Nephron (organoid): Measurements from ENCODE around the gene NEGR1.

Experiments used
- H3K27ac Mint-ChIP-seq, 3 experiments: 2 replicates each; pipeline ENCODE4 v1.8.0; 2020; ENCODE audit warnings: mixed read lengths in 3 of 3, mild to moderate bottlenecking in 2 of 3, moderate library complexity in 1 of 3
- H3K27me3 Mint-ChIP-seq: 2 replicates; pipeline ENCODE4 v1.8.0; 2021; ENCODE audit warnings: low read depth, mild to moderate bottlenecking, moderate library complexity, mixed read lengths
- H3K36me3 Mint-ChIP-seq: 2 replicates; pipeline ENCODE4 v1.8.0; 2020; ENCODE audit warnings: low read depth, mixed read lengths
- H3K4me1 Mint-ChIP-seq: 2 replicates; pipeline ENCODE4 v1.8.0; 2020; ENCODE audit warnings: mixed read lengths
- H3K4me3 Mint-ChIP-seq, 3 experiments: 2 replicates each; pipeline ENCODE4 v1.8.0; 2020; ENCODE audit warnings: mild to moderate bottlenecking in 3 of 3, mixed read lengths in 3 of 3, moderate library complexity in 2 of 3
- H3K9me3 Mint-ChIP-seq: 2 replicates; pipeline ENCODE4 v1.8.0; 2020; ENCODE audit warnings: mixed read lengths
- TF ChIP-seq, protein P1 (sequence below), 3 experiments: fragments of 200-600 bp; sonication (generic); IDR thresholded peaks; one replicate each; pipeline ENCODE4 v1.5.0; 2021; ENCODE audit warnings: antibody characterized with exemption in 3 of 3; ENCODE audit not compliant: unreplicated experiment in 3 of 3

The NEGR1 gene

DNA sequence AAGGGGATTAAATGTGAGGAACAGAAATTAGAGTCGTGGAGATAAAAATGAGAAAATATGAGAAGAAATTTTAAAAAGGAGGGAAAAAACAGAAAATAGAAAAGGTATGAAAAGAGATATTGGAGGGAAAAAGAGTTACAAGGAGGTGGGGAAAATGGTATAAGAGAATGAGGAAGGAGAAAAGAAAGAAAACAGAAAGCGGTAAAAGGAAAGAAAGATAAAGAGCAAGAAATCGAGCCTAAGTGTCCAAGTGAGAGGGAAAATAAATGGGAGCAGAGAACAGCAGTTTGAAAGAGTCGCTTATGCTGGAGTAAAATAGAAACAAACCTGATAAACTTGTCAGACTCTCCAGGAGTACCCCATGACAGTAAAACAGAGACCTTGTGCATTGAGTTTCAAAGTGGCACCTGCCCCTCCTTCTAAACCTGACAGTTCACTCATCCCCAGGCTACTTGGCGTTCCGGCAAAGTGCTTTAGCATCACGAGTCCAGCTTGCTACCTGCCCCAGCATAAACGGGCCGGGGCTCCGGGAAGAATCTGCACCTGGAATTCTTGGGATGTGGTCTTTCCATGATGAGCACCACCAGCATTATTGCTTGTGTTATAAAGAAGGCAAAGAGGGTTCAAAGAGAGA, 585 bp downstream of the NEGR1 start:
- Mint-ChIP-seq H3K9me3 (no peaks in the 10 kb centered on the region), H3K27me3 (peaks cover 31% of the 10 kb centered on the region), H3K4me3 (no peak overlapping the region), H3K36me3 (no peaks in the 10 kb centered on the region), H3K4me1 (peaks cover 7% of the 10 kb centered on the region), H3K27ac (peak overlapping the region in 2 of 3 experiments; percentile 69 to 81)
- TF ChIP-seq, protein P1, sequence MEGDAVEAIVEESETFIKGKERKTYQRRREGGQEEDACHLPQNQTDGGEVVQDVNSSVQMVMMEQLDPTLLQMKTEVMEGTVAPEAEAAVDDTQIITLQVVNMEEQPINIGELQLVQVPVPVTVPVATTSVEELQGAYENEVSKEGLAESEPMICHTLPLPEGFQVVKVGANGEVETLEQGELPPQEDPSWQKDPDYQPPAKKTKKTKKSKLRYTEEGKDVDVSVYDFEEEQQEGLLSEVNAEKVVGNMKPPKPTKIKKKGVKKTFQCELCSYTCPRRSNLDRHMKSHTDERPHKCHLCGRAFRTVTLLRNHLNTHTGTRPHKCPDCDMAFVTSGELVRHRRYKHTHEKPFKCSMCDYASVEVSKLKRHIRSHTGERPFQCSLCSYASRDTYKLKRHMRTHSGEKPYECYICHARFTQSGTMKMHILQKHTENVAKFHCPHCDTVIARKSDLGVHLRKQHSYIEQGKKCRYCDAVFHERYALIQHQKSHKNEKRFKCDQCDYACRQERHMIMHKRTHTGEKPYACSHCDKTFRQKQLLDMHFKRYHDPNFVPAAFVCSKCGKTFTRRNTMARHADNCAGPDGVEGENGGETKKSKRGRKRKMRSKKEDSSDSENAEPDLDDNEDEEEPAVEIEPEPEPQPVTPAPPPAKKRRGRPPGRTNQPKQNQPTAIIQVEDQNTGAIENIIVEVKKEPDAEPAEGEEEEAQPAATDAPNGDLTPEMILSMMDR (IDR thresholded peaks at IDR 0.05; ENCODE audit: unreplicated experiment in 3 of 3): no peak

DNA sequence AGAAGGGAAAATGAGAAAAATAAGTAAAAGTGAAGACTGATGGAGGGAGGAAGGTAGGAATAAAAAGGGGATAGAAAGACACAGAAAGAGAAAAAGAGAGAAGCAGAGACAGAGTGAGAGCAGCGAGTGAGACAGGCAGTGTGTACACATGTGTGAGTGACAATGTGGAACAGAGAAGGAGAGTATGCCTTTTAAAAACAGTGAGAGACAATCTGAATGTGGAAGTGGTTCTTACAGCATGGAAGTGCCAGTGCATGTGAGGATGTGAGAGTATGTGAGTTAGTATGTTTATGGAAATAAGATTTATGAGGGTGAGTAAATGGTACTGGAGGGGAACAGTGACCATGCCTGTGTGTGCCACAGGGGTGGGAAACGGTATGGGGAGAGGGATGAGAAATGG, 1.2 kb downstream of the NEGR1 start:
- peaks cover 31% of the 10 kb centered on the region for H3K27me3 Mint-ChIP-seq
- no peaks in the 10 kb centered on the region for H3K36me3 Mint-ChIP-seq
- H3K9me3 Mint-ChIP-seq: no peaks in the 10 kb centered on the region
- H3K4me1 Mint-ChIP-seq: peaks cover 7% of the 10 kb centered on the region
- TF ChIP-seq, protein P1 (IDR thresholded peaks at IDR 0.05; ENCODE audit: unreplicated experiment in 3 of 3): no peak
- H3K4me3 Mint-ChIP-seq: no peak overlapping the region
- peak overlapping the region in 2 of 3 experiments; percentile 3 to 25 for H3K27ac Mint-ChIP-seq

DNA sequence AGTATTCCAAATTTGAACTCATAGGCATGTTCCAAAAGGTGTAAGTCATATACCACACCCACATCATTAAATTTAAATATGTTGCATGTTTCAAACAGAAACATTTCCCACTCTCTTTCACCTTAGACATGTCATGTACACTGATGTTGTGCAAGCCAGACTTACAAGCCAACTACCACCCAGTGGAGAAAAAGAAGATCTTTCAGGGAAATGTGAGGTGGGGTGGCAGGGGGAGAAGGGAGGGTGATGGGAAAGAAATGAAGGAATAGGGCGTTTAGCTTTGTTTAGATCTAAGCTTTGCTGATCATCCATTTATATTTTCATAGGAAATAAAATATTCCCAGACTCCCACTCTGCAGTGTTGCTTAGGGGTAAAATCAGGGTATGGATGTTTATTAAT, 1.6 kb downstream of the NEGR1 start:
- Mint-ChIP-seq H3K4me3 (no peak overlapping the region), H3K27ac (peak overlapping the region in 2 of 3 experiments; percentile 3 to 25), H3K4me1 (peaks cover 7% of the 10 kb centered on the region), H3K27me3 (peaks cover 31% of the 10 kb centered on the region), H3K36me3 (no peaks in the 10 kb centered on the region), H3K9me3 (no peaks in the 10 kb centered on the region)
- TF ChIP-seq, protein P1 (IDR thresholded peaks at IDR 0.05; ENCODE audit: unreplicated experiment in 3 of 3): no peak

DNA sequence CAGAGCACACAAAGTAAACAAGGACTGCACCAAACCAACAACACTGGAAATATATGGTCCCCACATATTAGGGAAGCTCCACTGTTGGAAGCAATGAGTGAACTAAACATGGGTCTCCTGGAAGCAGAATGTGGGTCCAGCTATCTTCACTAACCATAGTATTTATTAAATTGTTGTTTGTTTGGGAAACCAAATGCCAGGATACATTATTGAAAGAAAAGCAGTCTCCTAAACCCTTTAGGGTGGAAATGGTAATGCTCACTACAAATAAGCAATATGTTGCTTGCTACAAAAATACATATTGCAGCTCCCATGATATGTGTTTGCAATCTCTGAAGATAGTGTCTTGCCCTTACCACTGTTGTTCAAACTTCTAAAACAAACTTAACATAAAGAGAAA, 2.2 kb downstream of the NEGR1 start:
- Mint-ChIP-seq H3K36me3 (no peaks in the 10 kb centered on the region), H3K4me3 (peak overlapping the region in 1 of 3 experiments; percentile 18)

DNA sequence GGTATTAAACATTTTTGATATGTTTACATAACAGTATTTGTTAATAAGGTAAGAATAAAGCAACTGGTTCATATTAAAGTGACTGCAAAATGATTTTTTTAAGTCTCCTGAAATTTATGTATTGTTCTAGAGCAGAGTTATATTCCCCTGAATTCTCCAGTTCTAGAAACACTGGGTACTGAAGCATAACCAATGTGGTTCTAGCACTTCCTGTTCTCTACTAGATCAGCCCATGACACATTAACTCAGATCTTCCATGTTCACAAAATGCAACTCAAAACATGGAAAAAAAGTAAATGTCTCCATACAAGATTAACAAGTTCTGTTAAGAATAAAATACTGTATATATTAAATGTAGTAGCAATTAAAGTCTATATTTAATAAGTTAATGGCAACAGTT, 3.9 kb downstream of the NEGR1 start:
- Mint-ChIP-seq H3K36me3 (no peaks in the 10 kb centered on the region), H3K27ac (no peak overlapping the region), H3K9me3 (no peaks in the 10 kb centered on the region), H3K4me3 (no peak overlapping the region), H3K27me3 (peaks cover 31% of the 10 kb centered on the region), H3K4me1 (peaks cover 7% of the 10 kb centered on the region)
- TF ChIP-seq, protein P1 (IDR thresholded peaks at IDR 0.05; ENCODE audit: unreplicated experiment in 3 of 3): no peak

More for the DNA sequence above, 2.2 kb downstream of the NEGR1 start:
- no peak overlapping the region for H3K27ac Mint-ChIP-seq
- peaks cover 31% of the 10 kb centered on the region for H3K27me3 Mint-ChIP-seq
- H3K4me1 Mint-ChIP-seq: peaks cover 7% of the 10 kb centered on the region
- TF ChIP-seq, protein P1 (IDR thresholded peaks at IDR 0.05; ENCODE audit: unreplicated experiment in 3 of 3): no peak
- no peaks in the 10 kb centered on the region for H3K9me3 Mint-ChIP-seq

DNA sequence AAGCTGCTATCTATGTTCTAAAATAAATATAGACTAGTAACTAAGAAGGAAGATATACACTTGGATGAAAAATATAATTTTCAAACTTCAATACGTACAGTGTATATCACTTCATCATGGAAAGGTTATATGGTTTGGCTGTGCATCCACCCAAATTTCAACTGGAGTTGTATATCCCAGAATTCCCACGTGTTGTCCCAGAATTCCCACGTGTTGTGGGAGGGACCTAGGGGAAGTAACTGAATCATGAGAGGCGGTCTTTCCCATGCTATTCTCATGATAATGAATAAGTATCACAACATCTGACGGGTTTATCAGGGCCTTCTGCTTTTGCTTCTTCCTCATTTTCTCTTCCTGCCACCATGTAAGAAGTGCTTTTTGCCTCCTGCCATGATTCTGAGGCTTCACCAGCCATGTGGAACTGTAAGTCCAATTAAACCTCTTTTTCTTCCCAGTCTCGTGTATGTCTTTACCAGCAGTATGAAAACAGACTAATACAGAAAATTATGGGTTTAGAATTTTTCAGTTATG, 10.7 kb downstream of the NEGR1 start:
- H3K36me3 Mint-ChIP-seq: no peaks in the 10 kb centered on the region
- H3K9me3 Mint-ChIP-seq: no peaks in the 10 kb centered on the region
- no peak overlapping the region for H3K27ac Mint-ChIP-seq
- no peak overlapping the region for H3K4me3 Mint-ChIP-seq
- H3K27me3 Mint-ChIP-seq: no peaks in the 10 kb centered on the region
- TF ChIP-seq, protein P1 (IDR thresholded peaks at IDR 0.05; ENCODE audit: unreplicated experiment in 3 of 3): no peak
- no peaks in the 10 kb centered on the region for H3K4me1 Mint-ChIP-seq
